ENCODE results near the gene ANGPT4. TPM values are rescaled to one million over a fixed set of nuclear protein-coding genes. Genes with fewer than 3 reads are reported as not detected.
A peak's percentile ranks its signal among the peaks of the same experiment; 100 is the strongest.

Gene ANGPT4
- total and polyA plus RNA-seq, 5 donors: 0.06 to 0.14 (median 0.12) TPM; not detected in 2

DNA sequence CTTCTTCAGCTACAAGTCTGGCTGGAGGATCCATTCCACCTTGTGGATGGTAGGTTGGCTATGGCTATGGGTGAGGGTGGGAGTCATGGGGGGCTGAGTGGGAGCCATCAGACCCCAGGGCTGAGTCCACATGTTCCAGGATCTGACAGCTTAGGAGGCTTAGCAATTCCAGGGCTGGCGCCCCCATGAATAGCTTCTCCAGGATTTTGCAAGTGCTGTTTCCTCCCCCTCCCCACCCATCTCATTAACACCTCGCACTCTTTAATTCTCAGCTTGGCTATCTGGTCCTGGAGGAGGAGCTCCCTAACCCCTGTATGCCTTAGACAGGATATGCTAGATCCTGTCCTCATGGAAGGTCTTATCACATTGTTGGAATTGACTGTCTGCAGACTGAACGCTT, 39.0 kb upstream of the ANGPT4 start:
- Histone ChIP-seq H3K4me3 (ENCODE audit: low read length) (no peak overlapping the region), H3K27me3 (ENCODE audit: control insufficient read depth, insufficient read depth) (no peaks in the 10 kb centered on the region), H3K9me3 (ENCODE audit: control insufficient read depth, low read length) (no peaks in the 10 kb centered on the region), H3K27ac (ENCODE audit: low read length) (no peak overlapping the region), H3K4me1 (ENCODE audit: control insufficient read depth, insufficient read depth, low read length) (peaks cover 1% of the 10 kb centered on the region)
- no peak for DNase-seq
- intact Hi-C loops (cut with DNase I): loop anchor here in 1 of 4 donors (5.0 kb wide), 1 partner anchor 138 kb away; no protein-coding TSS in a partner anchor
- no peak for ATAC-seq
- WGBS: 51% methylated on average over 3 of the region's 3 CpGs

DNA sequence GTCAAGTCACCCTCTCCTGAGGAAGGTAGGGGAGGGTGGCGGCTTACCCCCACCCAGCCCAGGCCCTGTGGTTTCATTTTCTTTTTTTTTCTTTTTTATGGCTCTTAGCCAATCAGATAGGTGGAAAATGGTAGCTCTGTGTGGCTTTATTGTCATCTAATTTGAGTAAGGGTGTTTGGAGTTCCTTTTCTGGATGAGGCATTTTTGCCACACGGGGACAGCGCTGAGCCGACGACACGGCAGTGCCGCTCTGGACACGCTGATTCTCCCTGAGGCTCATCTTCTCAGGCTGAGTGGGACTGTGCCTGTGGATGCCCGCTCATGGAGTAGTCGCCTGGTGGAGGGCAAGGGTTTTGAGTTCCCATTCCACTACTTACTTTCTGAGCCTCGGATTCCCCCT, 37.6 kb upstream of the ANGPT4 start:
- peaks cover 1% of the 10 kb centered on the region for H3K4me1 ChIP-seq (ENCODE audit: control insufficient read depth, insufficient read depth, low read length)
- ATAC-seq (peak in 1 of 2 donors; percentile 34), DNase-seq (no peak)
- intact Hi-C loops (cut with DNase I): no loop called here
- no peaks in the 10 kb centered on the region for H3K27me3 ChIP-seq (ENCODE audit: control insufficient read depth, insufficient read depth)
- 37% methylated on average over 11 of the region's 11 CpGs for WGBS
- H3K9me3 ChIP-seq (ENCODE audit: control insufficient read depth, low read length): no peaks in the 10 kb centered on the region
- no peak overlapping the region for H3K27ac ChIP-seq (ENCODE audit: low read length)
- H3K4me3 ChIP-seq (ENCODE audit: low read length): no peak overlapping the region

DNA sequence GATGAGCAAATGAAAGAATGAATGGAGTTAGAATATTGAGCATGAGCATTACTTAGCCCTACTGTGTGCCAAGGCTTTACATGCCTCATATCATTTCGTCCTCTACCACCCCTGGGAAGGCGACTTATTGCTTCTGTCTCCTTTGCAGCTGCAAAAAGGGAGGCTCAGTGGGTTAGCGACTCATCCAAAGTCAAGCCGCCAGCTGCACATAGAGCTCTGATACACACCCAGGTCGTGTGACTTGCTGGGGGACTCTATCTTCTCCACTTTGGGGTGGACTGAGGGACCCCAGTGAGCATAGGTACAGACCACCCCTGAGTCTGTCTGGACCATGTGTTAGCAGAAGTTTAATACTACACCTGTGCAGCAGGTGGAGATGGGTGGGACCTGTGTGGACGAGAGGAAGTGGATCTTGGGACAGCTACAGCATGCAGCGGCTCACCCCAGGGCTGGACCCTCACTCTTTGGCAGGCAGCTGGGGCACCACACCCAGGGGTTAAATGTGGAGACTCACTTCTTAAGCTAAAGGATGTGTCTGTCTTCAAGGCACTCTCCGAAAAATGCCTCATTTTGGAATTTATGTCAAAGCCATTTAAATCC, 36.2 kb upstream of the ANGPT4 start:
- no peak overlapping the region for H3K4me3 ChIP-seq (ENCODE audit: low read length)
- H3K27me3 ChIP-seq (ENCODE audit: control insufficient read depth, insufficient read depth): no peaks in the 10 kb centered on the region
- DNase-seq: no peak
- 71% methylated on average over 8 of the region's 8 CpGs for WGBS
- intact Hi-C loops (cut with DNase I): no loop called here
- peaks cover 1% of the 10 kb centered on the region for H3K4me1 ChIP-seq (ENCODE audit: control insufficient read depth, insufficient read depth, low read length)
- no peak for ATAC-seq
- H3K27ac ChIP-seq (ENCODE audit: low read length): no peak overlapping the region
- no peaks in the 10 kb centered on the region for H3K9me3 ChIP-seq (ENCODE audit: control insufficient read depth, low read length)

DNA sequence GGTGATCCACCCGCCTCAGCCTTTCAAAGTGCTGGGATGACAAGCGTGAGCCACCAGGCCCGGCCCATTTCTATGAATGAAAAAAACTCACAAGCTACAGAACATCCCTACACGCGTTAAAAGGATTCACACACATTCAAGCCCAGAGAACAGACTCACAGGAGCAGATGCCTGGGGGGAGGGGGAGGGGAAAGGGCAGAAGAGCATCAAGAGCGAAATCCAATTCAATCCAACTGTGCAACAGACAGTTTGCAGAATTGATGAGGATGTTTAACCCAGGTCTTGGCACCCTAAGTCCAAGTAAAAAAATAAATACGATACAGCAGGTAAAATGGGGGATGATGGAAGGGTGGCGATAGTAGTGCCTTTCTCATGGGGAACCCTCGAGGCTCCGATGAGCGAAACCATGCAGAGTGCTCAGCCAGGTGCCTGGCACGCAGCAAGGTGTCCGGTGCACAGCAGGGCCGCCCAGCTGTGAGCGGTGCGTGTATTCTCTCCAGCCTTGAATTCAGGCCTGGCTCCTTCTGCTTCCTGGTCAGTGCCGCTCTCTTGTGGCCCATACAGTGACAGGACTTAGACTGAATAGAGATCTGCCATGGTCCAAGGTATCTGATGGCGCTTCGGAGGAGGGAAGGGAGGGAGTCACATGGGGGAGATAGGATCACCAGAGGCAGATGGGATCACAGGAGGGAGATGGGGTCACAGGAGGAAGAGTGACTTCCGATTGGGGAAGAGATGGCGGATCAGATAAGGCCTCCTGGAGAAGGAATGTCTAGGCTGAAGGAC, 35.4 kb upstream of the ANGPT4 start:
- DNase-seq: no peak
- Histone ChIP-seq H3K9me3 (ENCODE audit: control insufficient read depth, low read length) (no peaks in the 10 kb centered on the region), H3K27me3 (ENCODE audit: control insufficient read depth, insufficient read depth) (no peaks in the 10 kb centered on the region), H3K4me3 (ENCODE audit: low read length) (no peak overlapping the region), H3K27ac (ENCODE audit: low read length) (no peak overlapping the region), H3K4me1 (ENCODE audit: control insufficient read depth, insufficient read depth, low read length) (peaks cover 1% of the 10 kb centered on the region)
- intact Hi-C loops (cut with DNase I): no loop called here
- 80% methylated on average over 21 of the region's 21 CpGs for WGBS
- no peak for ATAC-seq

DNA sequence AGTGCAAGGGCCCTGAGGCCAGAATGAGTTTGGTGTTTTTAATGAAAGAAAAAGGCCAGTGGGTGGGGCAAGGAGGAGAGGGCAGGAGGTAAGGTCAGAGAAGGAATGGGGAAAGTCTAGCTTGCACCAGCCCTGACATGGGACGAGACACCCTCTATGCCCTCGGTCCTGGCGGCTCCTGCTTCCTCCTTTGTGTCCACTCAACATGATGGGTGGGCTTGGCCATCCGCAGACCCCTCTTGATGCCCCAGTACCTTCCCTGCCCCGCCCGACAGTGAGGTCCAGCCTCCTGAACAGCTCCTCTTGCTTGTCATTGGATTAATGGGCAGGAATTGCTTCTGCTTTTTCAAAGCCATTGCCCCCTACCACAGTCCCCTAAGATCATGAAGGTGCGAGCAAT, 33.6 kb upstream of the ANGPT4 start:
- intact Hi-C loops (cut with DNase I): no loop called here
- Histone ChIP-seq H3K27ac (ENCODE audit: low read length) (no peak overlapping the region), H3K9me3 (ENCODE audit: control insufficient read depth, low read length) (no peaks in the 10 kb centered on the region), H3K4me3 (ENCODE audit: low read length) (no peak overlapping the region), H3K4me1 (ENCODE audit: control insufficient read depth, insufficient read depth, low read length) (no peaks in the 10 kb centered on the region), H3K27me3 (ENCODE audit: control insufficient read depth, insufficient read depth) (no peaks in the 10 kb centered on the region)
- 92% methylated on average over 7 of the region's 7 CpGs for WGBS
- DNase-seq (no peak), ATAC-seq (no peak)

DNA sequence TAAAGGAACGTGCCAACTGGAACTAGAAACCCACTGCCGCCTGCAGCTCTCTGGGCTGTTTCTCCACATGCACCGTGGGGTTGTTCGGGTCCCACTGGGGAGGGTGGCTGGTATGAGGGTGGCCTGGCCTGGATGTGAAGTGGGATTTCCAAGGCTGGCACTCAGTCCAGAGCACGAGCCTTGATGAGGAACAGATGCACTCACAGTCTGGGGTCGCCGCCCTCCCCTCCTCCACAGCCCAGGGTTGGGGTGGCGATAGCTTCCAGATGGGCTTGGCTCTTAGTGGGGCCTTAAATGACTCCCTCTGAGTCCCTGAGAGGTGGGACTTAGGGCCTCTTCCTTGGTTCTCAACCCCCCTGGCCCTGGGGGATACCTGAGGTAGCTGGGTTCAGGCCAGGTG, 30.7 kb upstream of the ANGPT4 start:
- Histone ChIP-seq H3K4me3 (ENCODE audit: low read length) (no peak overlapping the region), H3K4me1 (ENCODE audit: control insufficient read depth, insufficient read depth, low read length) (no peaks in the 10 kb centered on the region), H3K27me3 (ENCODE audit: control insufficient read depth, insufficient read depth) (no peaks in the 10 kb centered on the region), H3K27ac (ENCODE audit: low read length) (no peak overlapping the region), H3K9me3 (ENCODE audit: control insufficient read depth, low read length) (no peaks in the 10 kb centered on the region)
- DNase-seq: no peak
- intact Hi-C loops (cut with DNase I): no loop called here
- WGBS: 81% methylated on average over 8 of the region's 8 CpGs
- ATAC-seq: no peak

DNA sequence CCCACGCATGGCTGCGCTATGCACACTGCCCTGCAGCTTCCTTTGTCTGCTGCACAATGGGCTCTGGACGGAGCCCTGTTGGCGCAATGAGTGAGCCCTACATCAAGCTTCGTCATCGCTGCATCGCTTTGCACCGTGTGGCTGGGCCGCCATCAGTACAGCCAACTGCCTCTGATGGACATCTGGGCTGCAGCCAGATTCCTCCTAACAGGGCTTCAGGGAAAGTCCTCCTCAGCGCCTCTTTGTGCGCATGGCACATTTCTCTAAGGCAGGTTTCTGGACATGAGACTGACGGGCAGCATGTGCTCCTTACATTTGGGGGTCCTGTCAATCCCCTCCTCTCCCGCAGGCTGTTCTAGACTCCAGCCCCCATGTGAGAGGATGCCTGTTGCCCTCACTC, 29.7 kb upstream of the ANGPT4 start:
- WGBS: 86% methylated on average over 13 of the region's 13 CpGs

DNA sequence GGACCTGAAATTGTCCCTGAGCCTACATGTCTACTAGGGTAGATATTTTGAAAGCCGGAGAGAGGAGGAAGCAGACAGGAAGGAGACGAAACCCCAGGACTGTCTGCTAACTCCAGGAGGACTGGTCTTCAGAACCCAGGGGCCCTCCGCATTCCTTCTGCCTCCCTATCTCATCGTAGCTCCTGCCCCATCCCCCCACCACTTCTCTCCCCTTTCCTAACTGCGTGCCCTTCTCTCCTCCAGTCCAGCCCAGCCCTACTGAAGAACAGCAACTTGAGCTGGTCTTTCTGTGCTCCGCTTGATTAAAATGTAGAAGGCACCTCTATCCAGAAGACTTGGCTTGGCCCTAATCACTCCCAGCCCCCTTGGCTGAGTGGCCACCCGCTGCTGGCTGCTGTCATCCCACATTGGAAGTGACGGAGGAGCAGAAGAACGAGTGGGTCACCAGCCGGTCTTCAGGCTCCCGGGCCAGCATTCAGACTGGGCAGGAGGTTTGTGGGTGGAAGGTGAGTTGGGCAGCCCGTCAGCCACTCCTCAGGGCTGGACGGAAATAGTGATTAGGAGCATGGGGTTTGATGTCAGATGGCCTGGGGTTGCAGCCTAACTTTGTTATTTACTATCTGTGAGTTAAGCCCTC, 28.8 kb upstream of the ANGPT4 start:
- no peak overlapping the region for H3K27ac ChIP-seq (ENCODE audit: low read length)
- H3K4me3 ChIP-seq (ENCODE audit: low read length): no peak overlapping the region
- no peaks in the 10 kb centered on the region for H3K4me1 ChIP-seq (ENCODE audit: control insufficient read depth, insufficient read depth, low read length)
- H3K27me3 ChIP-seq (ENCODE audit: control insufficient read depth, insufficient read depth): no peaks in the 10 kb centered on the region
- no peaks in the 10 kb centered on the region for H3K9me3 ChIP-seq (ENCODE audit: control insufficient read depth, low read length)
- intact Hi-C loops (cut with DNase I): no loop called here
- DNase-seq (no peak), ATAC-seq (no peak)
- WGBS: 37% methylated on average over 13 of the region's 13 CpGs

More for the DNA sequence above, 29.7 kb upstream of the ANGPT4 start:
- Histone ChIP-seq H3K4me3 (ENCODE audit: low read length) (no peak overlapping the region), H3K27ac (ENCODE audit: low read length) (no peak overlapping the region), H3K9me3 (ENCODE audit: control insufficient read depth, low read length) (no peaks in the 10 kb centered on the region), H3K4me1 (ENCODE audit: control insufficient read depth, insufficient read depth, low read length) (no peaks in the 10 kb centered on the region), H3K27me3 (ENCODE audit: control insufficient read depth, insufficient read depth) (no peaks in the 10 kb centered on the region)
- ATAC-seq (no peak), DNase-seq (no peak)
- intact Hi-C loops (cut with DNase I): no loop called here

DNA sequence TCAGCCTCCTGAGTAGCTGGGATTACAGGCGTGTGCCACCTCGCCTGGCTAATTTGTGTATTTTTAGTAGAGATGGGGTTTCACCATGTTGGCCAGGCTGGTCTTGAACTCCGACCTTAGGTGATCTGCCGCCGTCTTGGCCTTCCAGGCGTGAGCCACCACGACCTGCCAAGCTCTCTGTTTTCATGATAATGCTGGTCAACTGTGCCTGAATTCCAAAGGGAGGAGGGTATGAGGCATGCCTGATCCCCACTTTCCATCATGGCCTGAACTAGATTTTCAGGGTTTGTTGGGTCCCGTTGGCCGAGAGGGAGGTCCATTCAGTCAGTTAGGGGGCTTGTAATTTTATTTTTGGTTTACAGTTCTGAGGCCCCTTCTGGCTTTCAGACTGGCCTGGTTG, 28.0 kb upstream of the ANGPT4 start:
- Histone ChIP-seq H3K4me1 (ENCODE audit: control insufficient read depth, insufficient read depth, low read length) (no peaks in the 10 kb centered on the region), H3K27me3 (ENCODE audit: control insufficient read depth, insufficient read depth) (no peaks in the 10 kb centered on the region), H3K9me3 (ENCODE audit: control insufficient read depth, low read length) (no peaks in the 10 kb centered on the region), H3K27ac (ENCODE audit: low read length) (no peak overlapping the region), H3K4me3 (ENCODE audit: low read length) (no peak overlapping the region)
- no peak for ATAC-seq
- intact Hi-C loops (cut with DNase I): no loop called here
- DNase-seq: no peak
- 82% methylated on average over 9 of the region's 9 CpGs for WGBS

DNA sequence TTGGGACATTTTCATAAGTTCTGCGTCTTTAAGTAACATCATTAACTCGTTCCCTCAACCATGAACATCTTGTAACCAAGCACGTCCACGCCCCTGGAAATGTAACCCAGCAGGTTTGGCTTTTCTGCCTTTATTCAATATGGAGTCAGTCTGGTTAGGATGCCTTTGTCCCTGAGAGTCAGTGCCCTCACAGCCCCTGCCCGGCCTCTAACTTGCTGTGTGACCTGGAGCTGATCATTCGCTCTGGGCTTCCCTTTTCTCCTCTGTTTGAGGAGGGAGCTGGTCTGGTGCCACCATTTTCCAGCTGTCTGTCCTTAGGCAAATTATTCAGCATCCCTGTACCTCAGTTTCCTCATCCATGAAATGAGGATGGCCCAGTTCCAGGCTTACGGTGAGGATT, 26.5 kb upstream of the ANGPT4 start:
- no peak overlapping the region for H3K27ac ChIP-seq (ENCODE audit: low read length)
- H3K4me1 ChIP-seq (ENCODE audit: control insufficient read depth, insufficient read depth, low read length): no peaks in the 10 kb centered on the region
- intact Hi-C loops (cut with DNase I): no loop called here
- ATAC-seq (no peak), DNase-seq (no peak)
- no peaks in the 10 kb centered on the region for H3K27me3 ChIP-seq (ENCODE audit: control insufficient read depth, insufficient read depth)
- H3K9me3 ChIP-seq (ENCODE audit: control insufficient read depth, low read length): no peaks in the 10 kb centered on the region
- no peak overlapping the region for H3K4me3 ChIP-seq (ENCODE audit: low read length)
- 84% methylated on average over 7 of the region's 7 CpGs for WGBS

DNA sequence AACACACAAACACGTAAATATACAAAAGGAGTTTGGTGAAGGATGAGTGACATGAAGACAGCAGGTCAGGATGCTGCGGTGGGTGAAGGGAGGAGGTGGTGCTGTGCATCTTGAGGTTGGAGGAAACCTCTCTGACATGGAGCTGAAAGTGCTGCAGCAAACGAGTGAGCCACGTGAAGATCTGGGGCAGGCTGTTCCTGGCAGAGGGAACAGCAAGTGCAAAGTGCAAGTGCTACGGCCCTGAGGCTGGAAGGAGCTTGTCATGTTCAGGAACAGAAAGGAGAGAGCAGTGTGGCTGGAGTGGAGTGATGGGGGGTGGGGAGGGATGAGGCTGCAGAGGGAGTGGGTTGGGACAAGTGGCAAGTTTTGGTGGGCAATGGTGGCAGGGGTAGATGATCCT, 24.8 kb upstream of the ANGPT4 start:
- H3K27me3 ChIP-seq (ENCODE audit: control insufficient read depth, insufficient read depth): no peaks in the 10 kb centered on the region
- 70% methylated on average over 5 of the region's 5 CpGs for WGBS

More for the DNA sequence above, 24.8 kb upstream of the ANGPT4 start:
- intact Hi-C loops (cut with DNase I): no loop called here
- Histone ChIP-seq H3K4me1 (ENCODE audit: control insufficient read depth, insufficient read depth, low read length) (no peaks in the 10 kb centered on the region), H3K27ac (ENCODE audit: low read length) (no peak overlapping the region), H3K4me3 (ENCODE audit: low read length) (no peak overlapping the region), H3K9me3 (ENCODE audit: control insufficient read depth, low read length) (no peaks in the 10 kb centered on the region)
- ATAC-seq (no peak), DNase-seq (peak in 1 of 3 donors; percentile 32)
